Inflammatory macrophage treated with lipopolysaccharide for 1 hour (primary cell): ENCODE measurements around the gene GSAP.
"Not testable (repeated sequence)": the region's sequence is repeated elsewhere in the genome, so short reads cannot be mapped to it uniquely, and the experiment has no call there.

Experiments used
- DNase-seq, 2 donors: peaks; one replicate each; pipeline ENCODE4 v3.0.0-alpha.2; 2020 to 2022

The GSAP gene

DNA sequence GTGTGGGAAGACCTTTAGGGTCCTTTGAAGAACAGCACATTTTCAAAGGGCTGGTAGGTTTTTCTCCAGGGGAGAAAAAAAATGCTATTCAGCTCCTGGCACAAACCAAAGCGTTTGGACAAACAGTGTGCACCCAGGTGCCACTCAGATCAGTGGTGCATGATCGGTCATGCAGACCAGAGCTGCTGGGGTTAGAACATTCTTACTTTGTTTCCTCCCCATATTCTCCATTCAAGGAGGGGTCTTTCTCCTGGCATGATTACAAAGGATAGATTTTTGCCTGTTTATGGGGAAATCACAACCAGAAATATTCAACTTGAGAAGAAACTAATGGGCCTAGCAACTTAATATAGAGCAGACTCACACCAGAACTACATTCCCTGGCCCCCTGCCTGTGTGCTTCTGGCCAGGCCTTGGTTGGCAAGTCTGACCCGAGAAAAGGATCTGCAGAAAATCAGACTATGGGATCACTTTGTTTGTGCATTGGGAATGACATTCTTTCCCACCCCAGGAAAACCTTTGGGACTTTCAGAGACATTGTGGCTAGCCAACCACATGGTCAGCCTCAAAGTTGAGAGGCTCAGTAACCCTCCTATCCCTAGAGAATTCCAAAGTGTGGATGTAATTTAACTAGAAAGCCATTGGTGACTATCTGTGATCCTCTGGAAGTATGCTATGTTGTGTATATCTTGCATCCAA, 134.2 kb downstream of the GSAP start:
- DNase-seq: no peak

DNA sequence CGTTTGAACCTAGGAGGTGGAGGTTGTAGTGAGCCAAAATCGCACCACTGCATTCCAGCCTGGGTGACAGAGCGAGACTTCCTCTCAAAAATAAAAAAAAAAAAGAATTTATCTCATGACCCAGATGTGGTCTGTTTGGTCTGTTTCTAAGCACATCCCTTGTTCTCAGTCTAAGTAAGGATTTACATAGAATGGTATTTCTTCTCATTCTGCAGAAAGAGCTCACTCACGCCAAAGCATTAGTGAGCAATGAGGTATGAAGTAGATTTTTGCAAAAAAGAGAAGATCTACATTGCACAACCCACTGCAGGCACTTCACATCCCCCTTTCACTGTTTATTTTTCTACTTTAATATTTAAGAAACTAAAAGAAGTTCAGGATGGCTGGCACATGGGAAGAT, 140.0 kb downstream of the GSAP start:
- no peak for DNase-seq

DNA sequence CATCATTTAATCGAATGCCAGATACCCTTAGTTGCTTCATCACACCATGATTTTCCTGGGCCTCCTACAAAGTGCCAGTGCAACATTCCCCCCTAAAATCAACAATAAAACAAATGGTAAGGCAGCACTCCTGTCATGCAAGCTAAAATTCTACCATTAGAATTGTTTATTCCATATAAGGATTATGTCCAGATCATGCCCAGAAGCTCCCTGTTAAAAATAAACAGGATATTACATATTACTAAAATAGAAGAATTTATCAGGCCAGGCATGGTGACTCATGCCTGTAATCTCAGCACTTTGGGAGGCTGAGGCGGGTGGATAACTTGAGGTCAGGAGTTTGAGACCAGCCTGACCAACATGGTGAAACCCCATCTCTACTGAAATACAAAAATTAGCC, 140.5 kb downstream of the GSAP start:
- DNase-seq: not testable (repeated sequence)

DNA sequence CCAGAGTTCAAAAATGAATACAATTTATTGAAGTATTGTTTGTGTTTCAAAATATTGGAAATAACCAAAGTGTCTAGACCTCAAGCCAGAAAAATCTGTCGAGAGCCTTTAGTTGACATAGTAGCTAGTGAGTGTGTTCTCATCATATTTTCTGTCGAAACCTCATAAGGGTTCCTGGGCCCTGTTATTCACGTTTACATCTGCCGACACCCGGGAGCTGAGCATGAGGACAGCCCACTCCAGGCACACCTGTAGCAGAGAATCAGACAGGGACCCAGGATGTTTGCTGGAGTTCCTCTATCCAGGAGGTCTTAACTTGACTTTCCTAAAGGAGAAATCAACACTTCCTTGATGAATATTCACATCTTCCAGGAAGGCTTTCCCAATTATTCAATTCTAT, 144.4 kb downstream of the GSAP start:
- DNase-seq: no peak

DNA sequence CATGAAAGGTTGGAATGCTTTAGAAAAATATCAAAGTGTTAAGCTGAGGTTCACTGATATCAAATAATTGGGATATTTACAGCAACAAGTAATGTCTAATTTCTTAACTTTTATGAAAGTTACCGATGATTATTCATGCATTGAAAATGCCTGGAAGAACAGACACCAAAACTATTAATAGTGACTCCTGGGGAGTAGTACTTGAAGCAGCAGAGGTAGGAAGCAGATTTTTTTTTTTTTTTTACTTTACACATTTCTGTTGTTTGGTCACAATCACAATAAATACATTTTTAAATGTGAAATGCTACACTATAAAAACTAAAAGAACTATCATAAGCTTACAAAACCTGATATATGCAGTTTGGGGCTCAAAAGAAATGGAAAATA, 146.1 kb downstream of the GSAP start:
- DNase-seq: no peak

DNA sequence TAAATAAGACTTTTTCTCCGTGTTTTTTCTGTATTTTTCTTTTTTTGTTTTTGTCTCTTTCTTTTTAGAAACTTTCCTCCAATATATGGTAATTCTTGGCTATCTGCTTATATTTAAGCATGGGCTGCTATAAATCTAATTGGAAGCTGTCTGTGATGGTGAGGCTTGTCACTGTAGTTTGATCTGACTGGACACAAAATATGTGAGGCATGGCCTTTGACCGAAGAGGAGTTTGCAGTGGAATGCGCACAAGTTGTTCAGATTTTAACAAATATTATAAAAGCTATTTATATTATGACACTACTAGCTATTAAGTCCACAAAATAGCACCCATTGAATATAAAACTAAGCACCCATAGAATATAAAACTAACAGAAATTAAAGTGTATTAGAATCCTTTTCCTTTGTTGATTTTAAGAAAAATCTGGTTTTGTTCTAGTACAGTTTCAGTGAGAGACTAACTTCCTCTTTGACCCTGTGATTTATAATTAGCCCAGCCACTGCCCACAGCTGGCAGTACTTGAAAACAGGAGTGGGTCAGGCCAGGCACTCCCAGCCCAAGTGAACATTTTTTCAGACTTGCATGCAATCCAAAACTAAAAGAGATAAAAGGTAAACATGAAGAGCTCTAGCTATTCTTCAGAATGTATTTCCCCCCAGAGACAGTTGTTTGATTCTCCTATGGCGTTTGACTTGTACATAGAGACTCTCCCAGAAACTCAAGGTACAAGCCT, 146.6 kb downstream of the GSAP start:
- peak; percentile 23 to 39 for DNase-seq

DNA sequence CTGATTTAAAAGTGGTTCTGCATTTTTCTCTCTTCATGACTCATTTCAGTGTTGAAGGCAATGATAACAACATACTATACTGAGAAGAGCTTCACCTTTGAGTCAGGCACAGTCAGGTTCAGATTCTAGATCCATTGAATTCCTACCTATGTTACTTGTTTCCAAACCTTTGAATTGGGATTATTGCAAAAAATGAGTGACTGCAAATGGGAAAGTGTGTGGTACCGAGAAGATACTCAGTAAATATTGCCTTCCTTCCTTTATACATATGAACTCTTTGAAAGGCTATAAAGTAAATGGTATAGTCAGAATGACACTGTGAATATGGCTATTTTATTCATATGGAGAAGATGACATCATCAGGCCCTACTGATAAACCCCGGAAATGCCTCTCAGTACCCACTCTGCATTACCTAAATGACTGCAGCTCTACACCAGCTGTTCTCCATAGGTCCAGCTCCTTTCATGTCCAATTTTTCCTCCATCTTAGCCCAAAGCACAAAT, 149.8 kb downstream of the GSAP start:
- DNase-seq: no peak

DNA sequence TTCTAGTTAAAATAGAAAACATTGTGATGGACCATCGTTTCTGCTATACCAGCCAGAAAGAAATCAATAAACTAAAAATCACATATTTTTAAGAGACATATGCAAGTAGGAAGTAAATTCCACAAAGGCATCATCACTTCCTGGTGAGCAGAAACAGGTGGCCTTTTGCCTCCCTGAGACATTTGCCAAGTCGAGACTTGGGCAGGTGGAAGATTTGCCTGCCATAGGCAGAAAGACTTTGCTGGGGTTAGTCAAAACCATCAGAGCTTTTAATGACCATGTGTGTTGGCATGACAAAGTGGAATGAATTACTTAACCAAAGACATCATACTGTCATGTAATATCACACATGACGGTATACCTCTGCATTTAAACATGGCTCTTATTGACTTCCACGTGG, 150.5 kb downstream of the GSAP start:
- DNase-seq: no peak

DNA sequence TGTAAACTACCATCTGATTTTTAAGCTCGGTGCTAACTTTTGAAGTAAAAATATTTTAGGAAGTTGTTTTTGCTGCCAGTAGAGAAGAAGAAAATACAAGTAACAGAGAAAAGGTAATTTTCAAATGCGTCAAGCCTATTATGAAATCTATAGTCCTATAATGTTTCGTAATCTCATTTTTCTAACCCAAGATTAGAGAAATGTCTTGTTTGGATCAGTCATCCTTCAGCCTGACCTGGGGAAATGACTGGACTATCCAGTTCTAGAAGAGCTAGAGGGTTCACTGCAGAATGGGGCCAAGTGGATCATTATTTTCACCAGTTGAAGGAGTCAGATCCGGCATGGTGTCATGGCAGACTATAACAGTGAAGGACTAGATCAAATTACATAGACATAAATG, 153.8 kb downstream of the GSAP start:
- DNase-seq: peak in 1 of 2 donors; percentile 45
